Osteoblast (primary cell): Measurements from ENCODE around the gene CRYGS. TPM values are rescaled to one million over a fixed set of nuclear protein-coding genes. Genes with fewer than 3 reads are reported as not detected.

Experiments used
- DNase-seq: peaks from one replicate; pipeline ENCODE4 v3.0.0; 2011; ENCODE audit warnings: low spot score, mixed read lengths; ENCODE audit not compliant: insufficient read length; ENCODE audit errors: missing footprints
- H2AFZ ChIP-seq: 2 replicates; pipeline ENCODE4 v1.6.0; 2011; ENCODE audit warnings: mild to moderate bottlenecking, low read length
- H3K27ac ChIP-seq: 2 replicates; pipeline ENCODE4 v1.5.1; 2011; ENCODE audit warnings: mild to moderate bottlenecking, low read depth, low read length, moderate library complexity
- H3K27me3 ChIP-seq: 2 replicates; pipeline ENCODE4 v1.6.0; 2012; ENCODE audit warnings: mild to moderate bottlenecking, control low read depth, inconsistent platforms, low read length, moderate library complexity; ENCODE audit not compliant: insufficient read depth
- H3K36me3 ChIP-seq: 2 replicates; pipeline ENCODE4 v1.5.1; 2011; ENCODE audit warnings: mild to moderate bottlenecking, low read length, control low read depth, moderate library complexity; ENCODE audit not compliant: insufficient read depth
- H3K4me1 ChIP-seq: 2 replicates; pipeline ENCODE4 v1.5.1; 2011; ENCODE audit warnings: mild to moderate bottlenecking, low read length, control low read depth, moderate library complexity; ENCODE audit not compliant: insufficient read depth
- H3K4me2 ChIP-seq: 2 replicates; pipeline ENCODE4 v1.6.0; 2011; ENCODE audit warnings: mild to moderate bottlenecking, low read length; ENCODE audit not compliant: insufficient read depth
- H3K4me3 ChIP-seq: fragments of 200-600 bp; sonication (generic); 3 replicates; pipeline ENCODE4 v1.5.1; 2012; ENCODE audit warnings: mild to moderate bottlenecking, low read length, inconsistent platforms; ENCODE audit not compliant: insufficient read depth
- H3K79me2 ChIP-seq: 2 replicates; pipeline ENCODE4 v1.6.0; 2012; ENCODE audit warnings: mild to moderate bottlenecking, low read length, control low read depth, inconsistent platforms; ENCODE audit not compliant: insufficient read depth
- H3K9me3 ChIP-seq: 2 replicates; pipeline ENCODE4 v1.5.1; 2011; ENCODE audit warnings: low read depth, low read length, control low read depth
- H4K20me1 ChIP-seq: 2 replicates; pipeline ENCODE4 v1.6.0; 2012; ENCODE audit warnings: mild to moderate bottlenecking, low read length, control low read depth; ENCODE audit not compliant: insufficient read depth
- total RNA-seq: library from RNA; depleted of rRNA; stranded (reverse); fragments of >200 nt; gene quantifications from 2 replicates; pipeline ENCODE4 v1.2.3, GENCODE V29; 2012
- TF ChIP-seq, protein P1 (sequence below): IDR thresholded peaks from 2 replicates; pipeline ENCODE4 v1.5.1; 2011; ENCODE audit warnings: mild to moderate bottlenecking, low read depth, low read length, moderate library complexity; ENCODE audit errors: extremely low read depth

Gene CRYGS
- 0.88 and 1.8 TPM in 2 replicates for total RNA-seq

DNA sequence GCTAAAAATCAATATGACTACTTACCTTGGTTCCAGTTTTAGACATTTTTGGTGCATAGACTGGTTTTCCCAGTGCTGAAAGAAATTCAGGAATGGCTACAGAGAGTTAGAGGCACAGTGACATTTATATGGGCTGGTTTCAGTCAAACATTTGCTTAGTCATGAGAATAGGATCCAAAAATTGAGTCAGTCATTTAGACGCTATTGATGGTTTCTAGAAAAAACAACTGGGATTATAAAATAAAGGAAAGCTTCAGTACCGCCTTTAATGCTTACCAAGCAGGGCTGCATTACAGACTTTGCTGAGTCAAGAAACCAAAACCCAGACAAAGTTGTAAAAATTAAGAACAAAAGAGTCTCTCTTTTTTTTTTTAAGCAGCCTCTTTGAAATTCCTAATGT lies at the start of gene CRYGS:
TSS of gene CRYGS (minus strand) at position 100 of the 400 bp plus-strand sequence. CDS start at position 46, 54 bp downstream.
- Histone ChIP-seq H3K9me3 (no peaks in the 10 kb centered on the region), H3K36me3 (peaks cover 5% of the 10 kb centered on the region), H3K27ac (peak within 1 kb of the TSS; percentile 4), H3K27me3 (no peaks in the 10 kb centered on the region), H3K79me2 (no peaks in the 10 kb centered on the region), H4K20me1 (no peaks in the 10 kb centered on the region), H3K4me3 (no peak within 1 kb of the TSS), H3K4me2 (no peak within 1 kb of the TSS), H2AFZ (no peak within 1 kb of the TSS), H3K4me1 (peaks cover 19% of the 10 kb centered on the region)
- DNase-seq = peak; percentile 68
- TF ChIP-seq, protein P1, sequence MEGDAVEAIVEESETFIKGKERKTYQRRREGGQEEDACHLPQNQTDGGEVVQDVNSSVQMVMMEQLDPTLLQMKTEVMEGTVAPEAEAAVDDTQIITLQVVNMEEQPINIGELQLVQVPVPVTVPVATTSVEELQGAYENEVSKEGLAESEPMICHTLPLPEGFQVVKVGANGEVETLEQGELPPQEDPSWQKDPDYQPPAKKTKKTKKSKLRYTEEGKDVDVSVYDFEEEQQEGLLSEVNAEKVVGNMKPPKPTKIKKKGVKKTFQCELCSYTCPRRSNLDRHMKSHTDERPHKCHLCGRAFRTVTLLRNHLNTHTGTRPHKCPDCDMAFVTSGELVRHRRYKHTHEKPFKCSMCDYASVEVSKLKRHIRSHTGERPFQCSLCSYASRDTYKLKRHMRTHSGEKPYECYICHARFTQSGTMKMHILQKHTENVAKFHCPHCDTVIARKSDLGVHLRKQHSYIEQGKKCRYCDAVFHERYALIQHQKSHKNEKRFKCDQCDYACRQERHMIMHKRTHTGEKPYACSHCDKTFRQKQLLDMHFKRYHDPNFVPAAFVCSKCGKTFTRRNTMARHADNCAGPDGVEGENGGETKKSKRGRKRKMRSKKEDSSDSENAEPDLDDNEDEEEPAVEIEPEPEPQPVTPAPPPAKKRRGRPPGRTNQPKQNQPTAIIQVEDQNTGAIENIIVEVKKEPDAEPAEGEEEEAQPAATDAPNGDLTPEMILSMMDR = no peak

GRCh38 chr3:186593862-186594261 lies 49.7 kb upstream of the CRYGS start:
- no peaks in the 10 kb centered on the region for H4K20me1 ChIP-seq
- no peak overlapping the region for H3K4me2 ChIP-seq
- H3K4me1 ChIP-seq = peaks cover 3% of the 10 kb centered on the region
- no peaks in the 10 kb centered on the region for H3K27me3 ChIP-seq
- H3K9me3 ChIP-seq = no peaks in the 10 kb centered on the region
- no peak overlapping the region for H3K27ac ChIP-seq
- no peak overlapping the region for H3K4me3 ChIP-seq
- DNase-seq = no peak
- TF ChIP-seq, protein P1 = no peak
- H3K36me3 ChIP-seq = no peaks in the 10 kb centered on the region
- H2AFZ ChIP-seq = no peak overlapping the region
- no peaks in the 10 kb centered on the region for H3K79me2 ChIP-seq

- H3K79me2 ChIP-seq = no peaks in the 10 kb centered on the region
- DNase-seq = no peak
- H3K4me2 ChIP-seq = no peak overlapping the region
- no peak overlapping the region for H3K4me3 ChIP-seq
- H3K27ac ChIP-seq = no peak overlapping the region
- no peaks in the 10 kb centered on the region for H3K4me1 ChIP-seq
- no peak overlapping the region for H2AFZ ChIP-seq
- no peaks in the 10 kb centered on the region for H3K27me3 ChIP-seq
- TF ChIP-seq, protein P1 = no peak
- no peaks in the 10 kb centered on the region for H3K36me3 ChIP-seq
- H3K9me3 ChIP-seq = no peaks in the 10 kb centered on the region
- H4K20me1 ChIP-seq = no peaks in the 10 kb centered on the region
These were observed 48.5 kb upstream of the CRYGS start for GRCh38 chr3:186592682-186593081.

DNA sequence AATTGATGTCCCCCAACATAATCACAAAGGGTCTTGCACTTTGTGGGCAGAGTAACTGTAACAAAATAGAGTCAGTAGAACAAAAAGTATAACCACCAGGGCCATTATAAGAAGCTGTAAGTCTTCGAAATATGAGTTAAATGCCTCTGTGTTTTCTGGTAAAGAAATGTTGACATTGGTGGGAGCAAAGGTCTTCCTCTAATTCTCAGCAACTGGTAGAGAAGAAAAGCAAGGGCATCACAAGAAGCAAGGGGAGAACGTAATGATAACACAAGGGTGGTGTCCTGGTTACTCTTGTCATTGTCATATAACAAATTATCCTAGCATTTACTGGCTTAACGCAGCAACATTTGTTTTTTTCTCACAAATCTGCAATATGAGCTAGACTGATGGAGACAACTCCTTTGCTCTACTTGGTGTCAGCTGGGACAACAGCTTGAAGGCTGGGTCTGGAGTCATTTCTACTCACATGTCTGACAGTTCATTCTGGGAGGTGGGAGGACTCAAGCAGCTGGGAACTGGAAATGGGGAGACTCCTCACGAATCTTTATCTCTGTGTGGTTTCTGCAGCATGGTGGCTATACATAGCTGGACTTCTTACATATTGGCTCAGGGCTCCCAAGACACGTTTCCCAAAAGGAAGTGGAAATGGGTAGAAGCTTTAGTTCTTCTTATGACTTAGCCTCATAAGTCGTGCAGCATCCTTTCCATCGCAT lies 46.6 kb upstream of the CRYGS start:
- TF ChIP-seq, protein P1 = no peak
- Histone ChIP-seq H3K4me3 (no peak overlapping the region), H2AFZ (no peak overlapping the region)

More for the DNA sequence above, 46.6 kb upstream of the CRYGS start:
- peaks cover 5% of the 10 kb centered on the region for H3K36me3 ChIP-seq
- no peak for DNase-seq
- no peak overlapping the region for H3K27ac ChIP-seq
- H4K20me1 ChIP-seq = no peaks in the 10 kb centered on the region
- H3K4me1 ChIP-seq = no peaks in the 10 kb centered on the region
- no peaks in the 10 kb centered on the region for H3K27me3 ChIP-seq
- H3K9me3 ChIP-seq = no peaks in the 10 kb centered on the region
- no peaks in the 10 kb centered on the region for H3K79me2 ChIP-seq
- no peak overlapping the region for H3K4me2 ChIP-seq
